ENCODE data around the gene RUFY3.

GRCh38 chr4:70687821-70688794 lies 33.7 kb upstream of the RUFY3 start, which contains the start of gene UTP3:
- TF ChIP-seq POLR2A (IDR thresholded peaks at IDR 0.05) (no peak), CTCF (IDR thresholded peaks at IDR 0.05) (peak; percentile 90 to 95 (median 95))

All from testis (tissue), 2 donors.